Loucy (cell line): Measurements from ENCODE around the gene FAM13C.

Experiments used
- H2AFZ ChIP-seq: fragments of 200-600 bp; sonication (generic); 2 replicates; pipeline ENCODE4 v1.6.0; 2016; ENCODE audit warnings: antibody characterized with exemption, mild to moderate bottlenecking, low read length, moderate library complexity
- H3F3A ChIP-seq: fragments of 200-600 bp; 2 replicates; pipeline ENCODE4 v1.6.0; 2016; ENCODE audit warnings: antibody characterized with exemption, low read depth, mild to moderate bottlenecking
- H3K27me3 ChIP-seq: fragments of 200-600 bp; sonication (generic); 2 replicates; pipeline ENCODE4 v1.6.1; 2014; ENCODE audit warnings: low read length, mild to moderate bottlenecking; ENCODE audit not compliant: insufficient read depth, poor library complexity, severe bottlenecking
- H3K36me3 ChIP-seq: fragments of 200-600 bp; sonication (generic); 2 replicates; pipeline ENCODE4 v1.6.1; 2016; ENCODE audit warnings: low read length; ENCODE audit not compliant: insufficient read depth
- H3K4me1 ChIP-seq: fragments of 200-600 bp; sonication (generic); 2 replicates; pipeline ENCODE4 v1.5.1; 2014; ENCODE audit warnings: low read length, mild to moderate bottlenecking; ENCODE audit not compliant: insufficient read depth, poor library complexity, severe bottlenecking
- H3K4me2 ChIP-seq: fragments of 200-600 bp; sonication (generic); 2 replicates; pipeline ENCODE4 v1.6.0; 2014; ENCODE audit warnings: antibody characterized with exemption, low read length, low read depth, mild to moderate bottlenecking; ENCODE audit not compliant: poor library complexity, severe bottlenecking
- H3K4me3 ChIP-seq: fragments of 200-600 bp; sonication (generic); 2 replicates; pipeline ENCODE4 v1.5.1; 2014; ENCODE audit warnings: low read length, mild to moderate bottlenecking, mixed read lengths; ENCODE audit not compliant: poor library complexity, severe bottlenecking
- H3K79me2 ChIP-seq: fragments of 200-600 bp; sonication (generic); 2 replicates; pipeline ENCODE4 v1.6.1; 2014; ENCODE audit warnings: low read length; ENCODE audit not compliant: insufficient read depth
- H3K9ac ChIP-seq: fragments of 200-600 bp; sonication (generic); 2 replicates; pipeline ENCODE4 v1.6.0; 2014; ENCODE audit warnings: mild to moderate bottlenecking, low read depth, low read length, moderate library complexity; ENCODE audit not compliant: poor library complexity, severe bottlenecking
- H3K9me2 ChIP-seq: fragments of 200-600 bp; sonication (generic); replicated peaks from 2 replicates; pipeline ENCODE4 v1.6.1; 2016; ENCODE audit warnings: low read depth, low read length, mixed read lengths
- H3K9me3 ChIP-seq: fragments of 200-600 bp; sonication (generic); 2 replicates; pipeline ENCODE4 v1.6.1; 2014; ENCODE audit warnings: mild to moderate bottlenecking, antibody characterized with exemption, low read length, low read depth; ENCODE audit not compliant: insufficient read depth
- H4K20me1 ChIP-seq: fragments of 200-600 bp; sonication (generic); 2 replicates; pipeline ENCODE4 v1.6.0; 2014; ENCODE audit warnings: antibody characterized with exemption, low read length, mild to moderate bottlenecking; ENCODE audit not compliant: insufficient read depth, poor library complexity, severe bottlenecking
- EZH2phosphoT487 ChIP-seq: fragments of 200-600 bp; IDR thresholded peaks from 2 replicates; pipeline ENCODE4 v1.6.1; 2018; ENCODE audit warnings: antibody characterized with exemption, mild to moderate bottlenecking, moderate library complexity, borderline replicate concordance
- TF ChIP-seq, protein P1 (sequence below): fragments of 200-600 bp; sonication (generic); conservative IDR thresholded peaks from 2 replicates; pipeline ENCODE4 v1.5.1; 2014; ENCODE audit warnings: mild to moderate bottlenecking, antibody characterized with exemption, low read length

FAM13C gene

DNA sequence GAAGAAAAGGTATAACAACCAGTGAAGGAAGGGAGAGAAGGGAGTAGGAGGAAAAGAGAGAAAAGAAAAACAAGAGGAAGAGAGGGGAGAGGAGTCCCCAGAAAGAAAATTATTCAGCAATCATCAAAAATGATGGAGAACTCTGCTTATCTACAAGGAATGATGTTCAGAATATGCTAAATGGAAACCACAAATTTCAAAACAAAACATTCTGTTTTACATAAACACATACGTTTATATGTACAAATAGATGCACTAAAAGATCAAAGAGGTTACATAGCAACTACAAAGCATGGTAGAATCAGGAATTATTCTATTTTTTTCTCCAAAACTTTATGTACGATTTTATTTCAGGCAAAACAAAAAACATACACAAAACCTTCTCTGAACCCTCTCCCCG is 91.9 kb downstream of the FAM13C start:
- H3K36me3 ChIP-seq: no peaks in the 10 kb centered on the region
- no peak for TF ChIP-seq EZH2phosphoT487
- TF ChIP-seq, protein P1, sequence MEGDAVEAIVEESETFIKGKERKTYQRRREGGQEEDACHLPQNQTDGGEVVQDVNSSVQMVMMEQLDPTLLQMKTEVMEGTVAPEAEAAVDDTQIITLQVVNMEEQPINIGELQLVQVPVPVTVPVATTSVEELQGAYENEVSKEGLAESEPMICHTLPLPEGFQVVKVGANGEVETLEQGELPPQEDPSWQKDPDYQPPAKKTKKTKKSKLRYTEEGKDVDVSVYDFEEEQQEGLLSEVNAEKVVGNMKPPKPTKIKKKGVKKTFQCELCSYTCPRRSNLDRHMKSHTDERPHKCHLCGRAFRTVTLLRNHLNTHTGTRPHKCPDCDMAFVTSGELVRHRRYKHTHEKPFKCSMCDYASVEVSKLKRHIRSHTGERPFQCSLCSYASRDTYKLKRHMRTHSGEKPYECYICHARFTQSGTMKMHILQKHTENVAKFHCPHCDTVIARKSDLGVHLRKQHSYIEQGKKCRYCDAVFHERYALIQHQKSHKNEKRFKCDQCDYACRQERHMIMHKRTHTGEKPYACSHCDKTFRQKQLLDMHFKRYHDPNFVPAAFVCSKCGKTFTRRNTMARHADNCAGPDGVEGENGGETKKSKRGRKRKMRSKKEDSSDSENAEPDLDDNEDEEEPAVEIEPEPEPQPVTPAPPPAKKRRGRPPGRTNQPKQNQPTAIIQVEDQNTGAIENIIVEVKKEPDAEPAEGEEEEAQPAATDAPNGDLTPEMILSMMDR: no peak
- no peak overlapping the region for H3K9ac ChIP-seq
- no peak overlapping the region for H3K4me3 ChIP-seq
- H3K27me3 ChIP-seq: no peaks in the 10 kb centered on the region
- no peak overlapping the region for H2AFZ ChIP-seq
- no peaks in the 10 kb centered on the region for H3K4me1 ChIP-seq
- H4K20me1 ChIP-seq: no peaks in the 10 kb centered on the region
- no peak overlapping the region for H3K4me2 ChIP-seq
- no peaks in the 10 kb centered on the region for H3K9me3 ChIP-seq
- no peaks in the 10 kb centered on the region for H3K9me2 ChIP-seq
- no peaks in the 10 kb centered on the region for H3F3A ChIP-seq
- no peaks in the 10 kb centered on the region for H3K79me2 ChIP-seq

DNA sequence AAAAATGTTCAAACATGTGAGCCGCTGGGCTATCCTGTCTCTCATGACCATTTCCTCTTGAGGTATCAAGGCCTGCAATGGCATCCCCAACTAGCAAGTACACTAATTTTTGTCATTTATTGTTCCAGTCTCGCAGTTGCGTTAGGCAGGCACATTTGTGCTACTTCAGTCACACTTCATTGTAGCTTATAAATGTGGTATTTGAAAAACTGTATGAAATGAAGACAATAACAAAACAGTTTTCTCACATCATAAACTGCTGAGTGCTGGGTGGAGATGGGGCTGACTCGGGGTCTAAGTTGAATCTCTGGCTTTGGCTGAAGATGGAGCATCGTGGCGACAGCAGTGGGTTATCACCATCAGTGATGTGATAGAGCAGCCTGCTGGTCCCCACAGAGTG is 92.7 kb downstream of the FAM13C start:
- H2AFZ ChIP-seq: no peak overlapping the region
- no peak overlapping the region for H3K4me3 ChIP-seq

DNA sequence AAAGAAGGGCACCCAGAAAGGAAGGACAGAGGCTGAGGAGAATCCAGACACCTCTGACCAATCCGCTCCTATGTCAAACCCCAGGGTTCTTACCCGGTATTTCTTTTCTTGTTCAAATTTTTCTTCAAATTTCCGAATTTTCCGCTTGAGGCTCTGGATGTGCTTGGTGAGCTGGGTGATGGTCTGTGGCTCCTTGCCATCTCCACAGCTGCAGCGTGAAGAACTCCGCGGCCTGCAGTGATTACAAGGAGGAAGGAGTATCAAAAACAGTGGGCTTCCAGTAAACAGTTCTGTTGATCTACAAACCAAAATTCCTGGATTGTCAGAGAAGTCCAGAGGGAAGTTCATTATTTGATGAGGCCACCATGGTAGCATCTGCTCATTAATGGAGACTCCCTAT is 93.9 kb downstream of the FAM13C start:
- H2AFZ ChIP-seq: no peak overlapping the region
- H3K4me3 ChIP-seq: no peak overlapping the region
- no peaks in the 10 kb centered on the region for H3K9me2 ChIP-seq
- no peak overlapping the region for H3K4me2 ChIP-seq
- H3K9me3 ChIP-seq: no peaks in the 10 kb centered on the region
- no peaks in the 10 kb centered on the region for H3K79me2 ChIP-seq
- TF ChIP-seq, protein P1: no peak
- no peak for TF ChIP-seq EZH2phosphoT487
- H3K9ac ChIP-seq: no peak overlapping the region
- no peaks in the 10 kb centered on the region for H3F3A ChIP-seq
- H4K20me1 ChIP-seq: no peaks in the 10 kb centered on the region
- H3K4me1 ChIP-seq: no peaks in the 10 kb centered on the region
- no peaks in the 10 kb centered on the region for H3K27me3 ChIP-seq
- H3K36me3 ChIP-seq: no peaks in the 10 kb centered on the region

More for the DNA sequence above, 92.7 kb downstream of the FAM13C start:
- Histone ChIP-seq H3K9ac (no peak overlapping the region), H3K4me2 (no peak overlapping the region), H3K27me3 (no peaks in the 10 kb centered on the region), H3K36me3 (no peaks in the 10 kb centered on the region), H3K9me3 (no peaks in the 10 kb centered on the region), H3K4me1 (no peaks in the 10 kb centered on the region), H3F3A (no peaks in the 10 kb centered on the region), H3K79me2 (no peaks in the 10 kb centered on the region), H3K9me2 (no peaks in the 10 kb centered on the region), H4K20me1 (no peaks in the 10 kb centered on the region)
- TF ChIP-seq EZH2phosphoT487: no peak

DNA sequence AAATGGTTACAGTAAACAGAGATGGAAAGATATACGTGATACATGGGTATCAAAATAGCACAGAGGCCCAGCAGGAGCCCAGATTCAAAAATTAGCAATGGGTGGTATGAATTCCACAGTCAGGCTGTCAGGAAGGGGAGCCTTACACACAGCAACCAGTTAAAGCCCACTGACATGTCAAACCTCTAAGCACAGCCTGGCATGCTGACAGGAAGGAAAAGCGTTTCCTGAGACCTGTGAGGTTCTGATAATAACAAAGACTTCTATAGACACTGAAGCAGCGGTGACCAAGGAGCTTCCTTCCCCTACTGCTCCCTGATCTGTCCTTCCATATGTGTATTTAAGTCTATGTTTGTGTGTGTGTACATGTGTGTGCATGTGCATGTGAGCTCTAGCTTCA is 96.0 kb downstream of the FAM13C start:
- Histone ChIP-seq H2AFZ (no peak overlapping the region), H3K4me3 (no peak overlapping the region), H3F3A (no peaks in the 10 kb centered on the region), H3K36me3 (no peaks in the 10 kb centered on the region), H3K4me1 (no peaks in the 10 kb centered on the region), H3K9me3 (no peaks in the 10 kb centered on the region), H4K20me1 (no peaks in the 10 kb centered on the region), H3K9me2 (no peaks in the 10 kb centered on the region), H3K27me3 (no peaks in the 10 kb centered on the region), H3K79me2 (no peaks in the 10 kb centered on the region), H3K9ac (no peak overlapping the region), H3K4me2 (no peak overlapping the region)
- TF ChIP-seq, protein P1: no peak
- no peak for TF ChIP-seq EZH2phosphoT487
